GM12878 (cell line): ENCODE results near the gene CTBS. TPM values are rescaled to one million over a fixed set of nuclear protein-coding genes. Genes with fewer than 3 reads are reported as not detected.

Experiments used
- ATAC-seq: fragments of 200-7000 bp; cut with Tn5 transposase; 3 replicates; pipeline ENCODE4 v1.9.1; 2020; ENCODE audit warnings: mild to moderate bottlenecking, moderate library complexity
- BruUV-seq: library from RNA; stranded (reverse); fragments of 400-500 nt; replicated peaks from 2 replicates; lab custom pipeline; 2021; lab: Mats Ljungman, UMichigan
- CTCF ChIA-PET: fragments of 300-600 bp; sonication (Branson Sonifier 250); formaldehyde crosslinking; extraction: SDS; loops from one replicate; lab custom pipeline; 2021; ENCODE audit warnings: inconsistent platforms; lab: Yijun Ruan, JAX
- POLR2A ChIA-PET: fragments of 350-600 bp; formaldehyde crosslinking; extraction: SDS; loops from one replicate; lab custom pipeline; 2021; ENCODE audit warnings: inconsistent platforms; lab: Charles Lee
- RAD21 ChIA-PET: fragments of 300-600 bp; sonication (Branson Sonifier 250); formaldehyde crosslinking; loops from one replicate; lab custom pipeline; 2023; ENCODE audit warnings: antibody characterized with exemption; ENCODE audit not compliant: unreplicated experiment; lab: Charles Lee
- SMC1A ChIA-PET: fragments of 300-600 bp; sonication (Branson Sonifier 250); formaldehyde crosslinking; loops from one replicate; lab custom pipeline; 2023; ENCODE audit not compliant: unreplicated experiment, uncharacterized antibody; lab: Charles Lee
- DNase-seq: peaks from one replicate; pipeline ENCODE4 v3.0.0-alpha.2; 2011; ENCODE audit warnings: low read depth, low spot score
- FAIRE-seq: peaks from 3 replicates; lab custom pipeline; 2011; peaks lifted over from hg19 to GRCh38; lab: Jason Lieb, UNC
- H2AFZ ChIP-seq: 2 replicates; pipeline ENCODE4 v1.6.0; 2011; ENCODE audit warnings: low read depth, low read length, control low read depth; ENCODE audit not compliant: control insufficient read depth
- H3K27ac ChIP-seq: 2 replicates; pipeline ENCODE4 v1.5.1; 2011; ENCODE audit warnings: control low read depth; ENCODE audit not compliant: control insufficient read depth, insufficient read depth
- H3K27me3 ChIP-seq, 2 experiments: replicated peaks in 1 of 2; 2 replicates each; pipeline versions ENCODE4 v1.6.0 to v1.6.1; 2011; ENCODE audit warnings: low read length in 1 of 2; ENCODE audit not compliant: control insufficient read depth in 2 of 2, insufficient read depth in 2 of 2
- H3K36me3 ChIP-seq, 2 experiments: 2 replicates each; pipeline ENCODE4 v1.5.1; 2011; ENCODE audit warnings: low read length in 1 of 2; ENCODE audit not compliant: control insufficient read depth in 2 of 2, insufficient read depth in 2 of 2
- H3K4me1 ChIP-seq: 2 replicates; pipeline ENCODE4 v1.6.1; 2011; ENCODE audit warnings: mild to moderate bottlenecking, low read length, moderate library complexity, mixed read lengths; ENCODE audit not compliant: control insufficient read depth, insufficient read depth
- H3K4me2 ChIP-seq: 2 replicates; pipeline ENCODE4 v1.6.0; 2011; ENCODE audit warnings: control low read depth; ENCODE audit not compliant: control insufficient read depth, insufficient read depth
- H3K4me3 ChIP-seq: fragments of 200-600 bp; sonication (generic); 2 replicates; pipeline ENCODE4 v1.5.1; 2016
- H3K79me2 ChIP-seq: 2 replicates; pipeline ENCODE4 v1.6.0; 2011; ENCODE audit warnings: low read length; ENCODE audit not compliant: control insufficient read depth, insufficient read depth
- H3K9ac ChIP-seq: 2 replicates; pipeline ENCODE4 v1.8.0; 2011; ENCODE audit warnings: low read length, control low read depth, mixed read lengths; ENCODE audit not compliant: control insufficient read depth, insufficient read depth
- H3K9me3 ChIP-seq: replicated peaks from 3 replicates; pipeline ENCODE4 v1.5.1; 2011; ENCODE audit warnings: mild to moderate bottlenecking, low read length; ENCODE audit not compliant: control insufficient read depth, insufficient read depth
- H4K20me1 ChIP-seq: 2 replicates; pipeline ENCODE4 v1.6.0; 2011; ENCODE audit not compliant: control insufficient read depth, insufficient read depth
- BRCA1 ChIP-seq: IDR thresholded peaks from 2 replicates; pipeline ENCODE4 v1.6.1; 2011; ENCODE audit warnings: low read depth, low read length, improper control_type of control experiment
- CBX5 ChIP-seq: sonication (generic); IDR thresholded peaks from 2 replicates; pipeline ENCODE4 v1.6.1; 2016; ENCODE audit warnings: low read depth, moderate library complexity, mild to moderate bottlenecking, inconsistent platforms
- CHD2 ChIP-seq: IDR thresholded peaks from 2 replicates; pipeline ENCODE4 v1.6.1; 2011; ENCODE audit warnings: low read depth, low read length, improper control_type of control experiment, borderline replicate concordance
- CREM ChIP-seq: IDR thresholded peaks from 2 replicates; pipeline ENCODE4 v1.6.1; 2014; ENCODE audit warnings: antibody characterized with exemption, low read depth
- IKZF2 ChIP-seq, 2 experiments: fragments of 450-650 bp; IDR thresholded peaks; 2 replicates each; pipeline ENCODE4 v1.6.1; 2017; ENCODE audit warnings: mild to moderate bottlenecking in 2 of 2, moderate library complexity in 2 of 2
- NFXL1 ChIP-seq: fragments of 450-650 bp; IDR thresholded peaks from 2 replicates; pipeline ENCODE4 v1.6.1; 2017; ENCODE audit warnings: antibody characterized with exemption, mild to moderate bottlenecking, borderline replicate concordance
- RELB ChIP-seq: fragments of 450-650 bp; IDR thresholded peaks from 2 replicates; pipeline ENCODE4 v1.6.1; 2017; ENCODE audit warnings: low read depth, mild to moderate bottlenecking, moderate library complexity
- SIX5 ChIP-seq: IDR thresholded peaks from 2 replicates; pipeline ENCODE4 v1.6.1; 2011; ENCODE audit warnings: mild to moderate bottlenecking, low read depth, low read length, moderate library complexity; ENCODE audit not compliant: severe bottlenecking
- STAT1 ChIP-seq: fragments of 450-650 bp; conservative IDR thresholded peaks from 2 replicates; pipeline ENCODE4 v1.6.1; 2014; ENCODE audit warnings: antibody characterized with exemption, mild to moderate bottlenecking
- SUZ12 ChIP-seq: fragments of 200-600 bp; sonication (generic); IDR thresholded peaks from one replicate; pipeline ENCODE4 v1.6.1; 2018; ENCODE audit warnings: antibody characterized with exemption, mild to moderate bottlenecking; ENCODE audit not compliant: unreplicated experiment
- USF1 ChIP-seq: IDR thresholded peaks from 2 replicates; pipeline ENCODE4 v1.6.1; 2011; ENCODE audit warnings: borderline replicate concordance, low read depth, mild to moderate bottlenecking, moderate library complexity, mixed read lengths, low read length; ENCODE audit not compliant: insufficient read depth; ENCODE audit errors: extremely low read length
- ZNF207 ChIP-seq: fragments of 450-650 bp; IDR thresholded peaks from 2 replicates; pipeline ENCODE4 v1.6.1; 2014; ENCODE audit warnings: antibody characterized with exemption, mild to moderate bottlenecking, borderline replicate concordance
- WGBS: methylation state at CpG from one replicate; pipeline ENCODE4 v1.1.6; 2016; ENCODE audit warnings: low lambda C conversion rate; ENCODE audit not compliant: insufficient replicate concordance, insufficient coverage; ENCODE audit errors: missing lambda C conversion rate; 5-methylcytosine and 5-hydroxymethylcytosine counted together
- in situ Hi-C: fragments of 300-500 bp; cut with MboI; formaldehyde crosslinking; loops from 9 replicates; pipeline ENCODE4 v1.14.3; 2018; ENCODE audit warnings: mixed read lengths
- intact Hi-C: fragments of 100-400 bp; cut with micrococcal nuclease; formaldehyde crosslinking; loops from one replicate; pipeline ENCODE4 v1.14.2; 2022; ENCODE audit not compliant: unreplicated experiment
- polyA plus RNA-seq, 11 experiments: library from polyadenylated mRNA; depleted of rRNA in 4 of 11; unstranded in 6 of 11; stranded (reverse) in 5 of 11; fragments of >200 nt; fragmentation: Nextera tagmentation in 4 of 11; fragmentation: Illumina TruSeq in 1 of 11; extraction: Ambion mirVana in 4 of 11; extraction: Trizol in 1 of 11; gene quantifications; 1 replicate in 1 of 11; 2 replicates in 10 of 11; pipeline versions ENCODE4 v1.2.1 to v1.2.3, GENCODE V29; 2011 to 2016; ENCODE audit warnings: inconsistent platforms in 2 of 11, missing spikeins in 2 of 11, low read depth in 1 of 11
- total RNA-seq, 4 experiments: library from RNA; depleted of rRNA in 3 of 4; stranded (reverse); fragments of >200 nt in 3 of 4; fragmentation: Illumina TruSeq in 1 of 4; extraction: Trizol in 1 of 4; gene quantifications; 2 replicates each; pipeline versions ENCODE4 v1.2.1 to v1.2.3, GENCODE V29; 2013 to 2021

CTBS gene
- total and polyA plus RNA-seq, 10 of the 15 experiments (the other 5 are each of a cell fraction or from before 2014, with no cell fraction given): 4.3 to 21.2 (median 12.3) TPM

GRCh38 chr1:84611796-84612195, 37.6 kb upstream of the CTBS start:
- in situ Hi-C loops (no loop called here), intact Hi-C loops (no loop called here)
- H3K4me3 ChIP-seq: no peak overlapping the region
- SMC1A ChIA-PET: interaction anchor here (0.8 to 1.7 kb wide), 3 partner anchors 9 to 169 kb away, joined by 3 to 6 read pairs (median 3); no protein-coding TSS in a partner anchor
- 4% methylated on average over 3 of the region's 3 CpGs for WGBS
- POLR2A ChIA-PET: no interaction called here
- no peaks in the 10 kb centered on the region for H3K27me3 ChIP-seq
- H3K4me1 ChIP-seq: no peaks in the 10 kb centered on the region
- H3K36me3 ChIP-seq: no peaks in the 10 kb centered on the region
- RAD21 ChIA-PET: interaction anchor here (1.5 kb wide), 1 partner anchor 178 kb away, joined by 3 read pairs; no protein-coding TSS in a partner anchor
- peaks cover 20% of the 10 kb centered on the region for H3K9me3 ChIP-seq
- peak overlapping the region; percentile 81 for H2AFZ ChIP-seq
- no TSS peak for BruUV-seq
- H3K4me2 ChIP-seq: peak overlapping the region; percentile 55
- H3K79me2 ChIP-seq: no peaks in the 10 kb centered on the region
- no peak overlapping the region for H3K9ac ChIP-seq
- no peak for FAIRE-seq
- peak overlapping the region; percentile 52 for H3K27ac ChIP-seq
- TF ChIP-seq NFXL1 (no peak), CREM (no peak), CBX5 (0 out of 2 replicates have a peak, but pooled peaks have one; percentile 25)
- TF ChIP-seq, all 136 proteins: peak for 1
- ATAC-seq: peak; percentile 64
- CTCF ChIA-PET: interaction anchor here (2.2 kb wide), 1 partner anchor 169 kb away, joined by 5 read pairs; no protein-coding TSS in a partner anchor
- no peaks in the 10 kb centered on the region for H4K20me1 ChIP-seq
- DNase-seq: no peak

GRCh38 chr1:84611091-84611490, 36.9 kb upstream of the CTBS start:
- H3K9ac ChIP-seq: no peak overlapping the region
- SMC1A ChIA-PET: no interaction called here
- 100% methylated on average over 1 of the region's 1 CpG for WGBS
- no peak for TF ChIP-seq STAT1
- no peak for TF ChIP-seq IKZF2 (IDR thresholded peaks at IDR 0.05)
- TF ChIP-seq BRCA1: no peak
- TF ChIP-seq SUZ12: no peak
- TF ChIP-seq RELB: no peak
- no peak for TF ChIP-seq SIX5
- no peak for TF ChIP-seq ZNF207
- TF ChIP-seq USF1: no peak
- TF ChIP-seq CHD2: no peak

More at GRCh38 chr1:84611091-84611490, 36.9 kb upstream of the CTBS start:
- Histone ChIP-seq H2AFZ (peak overlapping the region; percentile 39; the same call in 1 of the 2 replicates), H4K20me1 (no peaks in the 10 kb centered on the region), H3K4me3 (no peak overlapping the region), H3K27ac (peak overlapping the region; percentile 52), H3K9me3 (peaks cover 20% of the 10 kb centered on the region), H3K79me2 (no peaks in the 10 kb centered on the region), H3K4me1 (no peaks in the 10 kb centered on the region), H3K36me3 (no peaks in the 10 kb centered on the region), H3K4me2 (no peak overlapping the region), H3K27me3 (no peaks in the 10 kb centered on the region)
- CTCF ChIA-PET: interaction anchor here (2.2 kb wide), 1 partner anchor 168 kb away, joined by 5 read pairs; no protein-coding TSS in a partner anchor
- BruUV-seq: no TSS peak
- DNase-seq (no peak), ATAC-seq (no peak), FAIRE-seq (no peak)
- RAD21 ChIA-PET: interaction anchor here (1.4 to 1.5 kb wide), 2 partner anchors 168 to 177 kb away, joined by 3 to 4 read pairs; no protein-coding TSS in a partner anchor
- in situ Hi-C loops (no loop called here), intact Hi-C loops (no loop called here)
- POLR2A ChIA-PET: no interaction called here
